Keratinocyte (primary cell): ENCODE measurements around the gene RARS2. TPM values are rescaled to one million over a fixed set of nuclear protein-coding genes. Genes with fewer than 3 reads are reported as not detected.

Source experiments
- DNase-seq: peaks from one replicate; pipeline ENCODE4 v3.0.0-alpha.2; 2011; ENCODE audit warnings: low read depth, missing footprints, low spot score
- FAIRE-seq: peaks from 2 replicates; lab custom pipeline; 2011; peaks lifted over from hg19 to GRCh38; lab: Jason Lieb, UNC
- H2AFZ ChIP-seq: 2 replicates; pipeline ENCODE4 v1.6.0; 2012; ENCODE audit warnings: low read length, control low read depth, inconsistent platforms; ENCODE audit not compliant: control insufficient read depth
- H3K27ac ChIP-seq: 2 replicates; pipeline ENCODE4 v1.5.1; 2011; ENCODE audit warnings: low read length; ENCODE audit not compliant: control insufficient read depth, insufficient read depth
- H3K27me3 ChIP-seq: 3 replicates; pipeline ENCODE4 v1.6.0; 2011; ENCODE audit warnings: low read length; ENCODE audit not compliant: control insufficient read depth, insufficient read depth; ENCODE audit errors: extremely low read depth
- H3K36me3 ChIP-seq, 2 experiments: 2 replicates in 1 of 2; 3 replicates in 1 of 2; pipeline ENCODE4 v1.5.1; 2011; ENCODE audit warnings: low read length in 2 of 2, mild to moderate bottlenecking in 1 of 2; ENCODE audit not compliant: control insufficient read depth in 2 of 2, insufficient read depth in 2 of 2; ENCODE audit errors: extremely low read depth in 1 of 2
- H3K4me1 ChIP-seq: 3 replicates; pipeline ENCODE4 v1.5.1; 2011; ENCODE audit warnings: low read length; ENCODE audit not compliant: control insufficient read depth, insufficient read depth; ENCODE audit errors: extremely low read depth
- H3K4me2 ChIP-seq: 3 replicates; pipeline ENCODE4 v1.6.0; 2011; ENCODE audit warnings: low read depth, low read length; ENCODE audit not compliant: control insufficient read depth, insufficient read depth; ENCODE audit errors: extremely low read depth
- H3K4me3 ChIP-seq, 3 experiments: fragments of 200-600 bp in 1 of 3; sonication (generic) in 1 of 3; 2 replicates in 2 of 3; 3 replicates in 1 of 3; pipeline ENCODE4 v1.5.1; 2011 to 2016; ENCODE audit warnings: low read length in 3 of 3, mild to moderate bottlenecking in 3 of 3, control low read depth in 2 of 3, inconsistent platforms in 1 of 3, low read depth in 1 of 3, mixed read lengths in 1 of 3, mixed run types in 1 of 3, moderate library complexity in 1 of 3; ENCODE audit not compliant: control insufficient read depth in 2 of 3, insufficient read depth in 2 of 3; ENCODE audit errors: extremely low read depth in 1 of 3
- H3K79me2 ChIP-seq: 2 replicates; pipeline ENCODE4 v1.6.0; 2012; ENCODE audit warnings: low read length; ENCODE audit not compliant: control insufficient read depth, insufficient read depth
- H3K9ac ChIP-seq: 3 replicates; pipeline ENCODE4 v1.6.0; 2011; ENCODE audit warnings: low read length; ENCODE audit not compliant: control insufficient read depth, insufficient read depth; ENCODE audit errors: extremely low read depth
- H3K9me1 ChIP-seq: 3 replicates; pipeline ENCODE4 v1.6.0; 2011; ENCODE audit warnings: low read length; ENCODE audit not compliant: control insufficient read depth, insufficient read depth; ENCODE audit errors: extremely low read depth
- H3K9me3 ChIP-seq: 2 replicates; pipeline ENCODE4 v1.5.1; 2012; ENCODE audit warnings: low read depth, low read length; ENCODE audit not compliant: control insufficient read depth
- H4K20me1 ChIP-seq: 3 replicates; pipeline ENCODE4 v1.6.0; 2011; ENCODE audit warnings: low read length; ENCODE audit not compliant: control insufficient read depth, insufficient read depth; ENCODE audit errors: extremely low read depth
- EZH2 ChIP-seq: IDR thresholded peaks from one replicate; pipeline ENCODE4 v1.6.1; 2012; ENCODE audit warnings: inconsistent platforms, mild to moderate bottlenecking, low read length, moderate library complexity
- dilution Hi-C: fragments of 300-500 bp; cut with MboI; formaldehyde crosslinking; loops from one replicate; pipeline ENCODE4 v1.7.0; 2020; ENCODE audit warnings: low sequenced_read_pairs; ENCODE audit not compliant: extremely low pct_ligation_motif_present
- polyA plus RNA-seq, 5 experiments: library from polyadenylated mRNA; depleted of rRNA in 3 of 5; stranded (reverse) in 3 of 5; stranded (forward) in 1 of 5; unstranded in 1 of 5; fragments of >200 nt; gene quantifications; 1 replicate in 1 of 5; 2 replicates in 3 of 5; 3 replicates in 1 of 5; pipeline versions ENCODE4 v1.2.1 to v1.2.3, GENCODE V29; 2011 to 2012; ENCODE audit warnings: missing spikeins in 2 of 5, low read depth in 1 of 5, low replicate concordance in 1 of 5
- TF ChIP-seq, protein P1 (sequence below), 3 experiments: IDR thresholded peaks in 1 of 3; conservative IDR thresholded peaks in 1 of 3; optimal IDR thresholded peaks in 1 of 3; 2 replicates in 2 of 3; 3 replicates in 1 of 3; pipeline versions ENCODE3 to v1.5.1; 2011; ENCODE audit warnings: low read length in 3 of 3, mild to moderate bottlenecking in 3 of 3, moderate library complexity in 2 of 3, control low read depth in 1 of 3, inconsistent platforms in 1 of 3; ENCODE audit not compliant: insufficient read depth in 2 of 3; ENCODE audit errors: extremely low read depth in 1 of 3

Gene RARS2
- polyA plus RNA-seq, 1 donor (not counting 4 experiments of a cell fraction or from before 2014, with no cell fraction given) = 20.3 TPM

DNA sequence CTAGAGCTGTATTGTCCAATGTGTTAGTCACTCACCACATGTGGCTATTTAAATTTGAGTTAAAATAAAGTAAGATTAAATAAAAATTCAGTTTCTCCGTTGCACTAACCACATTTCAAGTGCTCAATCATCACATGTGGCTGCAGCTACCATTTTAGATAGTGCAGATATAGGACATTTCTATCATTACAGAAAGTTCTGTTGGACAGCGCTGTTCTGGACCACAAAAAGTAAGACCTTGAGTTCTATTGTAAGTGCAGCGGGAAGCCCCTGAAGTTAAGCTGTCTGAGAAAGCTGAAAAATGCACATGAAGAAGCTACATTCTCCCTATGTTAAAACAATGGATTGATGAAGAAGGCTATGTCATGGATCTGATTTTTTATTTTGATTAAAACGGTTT lies 1.2 kb upstream of the RARS2 start:
- DNase-seq (no peak), FAIRE-seq (no peak)
- H3K4me2 ChIP-seq = peak overlapping the region; percentile 88
- H3K36me3 ChIP-seq = peaks cover 1 to 3% of the 10 kb centered on the region in 2 experiments
- dilution Hi-C loops = no loop called here
- peak overlapping the region; percentile 98 to 99 (median 99) for H3K4me3 ChIP-seq
- no peak overlapping the region for H2AFZ ChIP-seq
- H4K20me1 ChIP-seq = no peaks in the 10 kb centered on the region
- no peaks in the 10 kb centered on the region for H3K9me1 ChIP-seq
- no peak overlapping the region for H3K9ac ChIP-seq
- peaks cover 10% of the 10 kb centered on the region for H3K4me1 ChIP-seq
- H3K9me3 ChIP-seq = no peaks in the 10 kb centered on the region
- TF ChIP-seq EZH2 = no peak
- H3K27ac ChIP-seq = no peak overlapping the region
- no peaks in the 10 kb centered on the region for H3K27me3 ChIP-seq
- H3K79me2 ChIP-seq = peaks cover 64% of the 10 kb centered on the region

DNA sequence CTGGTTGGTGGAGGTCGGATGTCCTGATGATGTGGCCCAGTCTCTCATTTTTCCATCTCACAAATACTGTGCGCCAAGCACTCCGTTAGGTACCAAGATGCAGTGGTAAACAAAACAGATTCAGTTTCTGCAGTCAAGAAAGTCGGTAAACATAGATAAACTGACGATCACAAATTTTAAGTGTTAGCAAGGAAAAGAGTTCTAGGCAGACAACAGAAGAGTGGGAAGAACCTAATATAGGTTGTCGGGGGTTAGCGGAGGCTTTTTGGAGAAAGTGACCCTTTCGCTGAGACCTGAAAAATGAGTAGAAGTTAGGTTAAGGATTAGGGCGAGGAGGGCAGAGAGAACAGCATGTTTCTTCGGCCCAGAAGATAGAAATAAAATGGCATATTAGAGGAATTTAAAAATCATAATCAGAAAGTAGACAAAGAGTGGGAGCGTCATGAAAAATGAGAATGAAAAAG lies 662 bp upstream of the RARS2 start:
- Histone ChIP-seq H3K9me1 (no peaks in the 10 kb centered on the region), H3K27ac (peak overlapping the region; percentile 85), H3K9me3 (no peaks in the 10 kb centered on the region), H3K79me2 (peaks cover 68% of the 10 kb centered on the region), H3K9ac (peak overlapping the region; percentile 92), H4K20me1 (no peaks in the 10 kb centered on the region), H3K4me2 (peak overlapping the region; percentile 88), H3K36me3 (peaks cover 1 to 3% of the 10 kb centered on the region in 2 experiments), H3K27me3 (no peaks in the 10 kb centered on the region), H3K4me1 (peaks cover 10% of the 10 kb centered on the region), H3K4me3 (peak overlapping the region; percentile 98 to 99 (median 99)), H2AFZ (peak overlapping the region; percentile 100)
- DNase-seq (no peak), FAIRE-seq (no peak)
- dilution Hi-C loops = no loop called here
- no peak for TF ChIP-seq EZH2
- TF ChIP-seq, protein P1, sequence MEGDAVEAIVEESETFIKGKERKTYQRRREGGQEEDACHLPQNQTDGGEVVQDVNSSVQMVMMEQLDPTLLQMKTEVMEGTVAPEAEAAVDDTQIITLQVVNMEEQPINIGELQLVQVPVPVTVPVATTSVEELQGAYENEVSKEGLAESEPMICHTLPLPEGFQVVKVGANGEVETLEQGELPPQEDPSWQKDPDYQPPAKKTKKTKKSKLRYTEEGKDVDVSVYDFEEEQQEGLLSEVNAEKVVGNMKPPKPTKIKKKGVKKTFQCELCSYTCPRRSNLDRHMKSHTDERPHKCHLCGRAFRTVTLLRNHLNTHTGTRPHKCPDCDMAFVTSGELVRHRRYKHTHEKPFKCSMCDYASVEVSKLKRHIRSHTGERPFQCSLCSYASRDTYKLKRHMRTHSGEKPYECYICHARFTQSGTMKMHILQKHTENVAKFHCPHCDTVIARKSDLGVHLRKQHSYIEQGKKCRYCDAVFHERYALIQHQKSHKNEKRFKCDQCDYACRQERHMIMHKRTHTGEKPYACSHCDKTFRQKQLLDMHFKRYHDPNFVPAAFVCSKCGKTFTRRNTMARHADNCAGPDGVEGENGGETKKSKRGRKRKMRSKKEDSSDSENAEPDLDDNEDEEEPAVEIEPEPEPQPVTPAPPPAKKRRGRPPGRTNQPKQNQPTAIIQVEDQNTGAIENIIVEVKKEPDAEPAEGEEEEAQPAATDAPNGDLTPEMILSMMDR (optimal IDR thresholded peaks at IDR 0.05 in 1 of 3, IDR thresholded peaks at IDR 0.05 in 1 of 3, conservative IDR thresholded peaks at IDR 0.05 in 1 of 3; ENCODE audit: extremely low read depth in 1 of 3, insufficient read depth in 2 of 3, low read length in 3 of 3) = no peak
